A673 (cell line): ENCODE measurements around the gene TUBA4A.

Source experiments
- EZH2 ChIP-seq: fragments of 200-600 bp; sonication (generic); IDR thresholded peaks from 2 replicates; pipeline ENCODE4 v1.6.1; 2017; ENCODE audit warnings: borderline replicate concordance, low read depth, mild to moderate bottlenecking, mixed read lengths, antibody characterized with exemption, low read length; ENCODE audit not compliant: poor library complexity, severe bottlenecking
- TF ChIP-seq, protein P1 (sequence below): fragments of 300-800, 200-600 bp; sonication (generic); conservative IDR thresholded peaks from 2 replicates; pipeline ENCODE4 v1.5.1; 2017; ENCODE audit warnings: low read depth, mild to moderate bottlenecking, antibody characterized with exemption, low read length, moderate library complexity, mixed read lengths

DNA sequence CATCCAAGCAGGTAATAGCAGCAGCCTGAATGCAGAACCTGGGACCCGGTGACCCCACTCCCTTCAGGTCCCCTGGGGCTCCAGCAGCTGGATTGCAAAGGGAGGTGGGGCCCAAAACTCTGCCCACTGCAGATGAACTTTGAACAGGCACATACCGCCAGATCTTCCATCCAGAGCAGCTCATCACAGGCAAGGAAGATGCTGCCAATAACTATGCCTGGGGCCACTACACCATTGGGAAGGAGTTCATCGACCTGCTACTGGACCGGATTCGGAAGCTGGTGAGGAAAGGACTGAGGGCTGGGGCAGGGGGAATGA lies 16.3 kb upstream of the TUBA4A start:
- TF ChIP-seq, protein P1, sequence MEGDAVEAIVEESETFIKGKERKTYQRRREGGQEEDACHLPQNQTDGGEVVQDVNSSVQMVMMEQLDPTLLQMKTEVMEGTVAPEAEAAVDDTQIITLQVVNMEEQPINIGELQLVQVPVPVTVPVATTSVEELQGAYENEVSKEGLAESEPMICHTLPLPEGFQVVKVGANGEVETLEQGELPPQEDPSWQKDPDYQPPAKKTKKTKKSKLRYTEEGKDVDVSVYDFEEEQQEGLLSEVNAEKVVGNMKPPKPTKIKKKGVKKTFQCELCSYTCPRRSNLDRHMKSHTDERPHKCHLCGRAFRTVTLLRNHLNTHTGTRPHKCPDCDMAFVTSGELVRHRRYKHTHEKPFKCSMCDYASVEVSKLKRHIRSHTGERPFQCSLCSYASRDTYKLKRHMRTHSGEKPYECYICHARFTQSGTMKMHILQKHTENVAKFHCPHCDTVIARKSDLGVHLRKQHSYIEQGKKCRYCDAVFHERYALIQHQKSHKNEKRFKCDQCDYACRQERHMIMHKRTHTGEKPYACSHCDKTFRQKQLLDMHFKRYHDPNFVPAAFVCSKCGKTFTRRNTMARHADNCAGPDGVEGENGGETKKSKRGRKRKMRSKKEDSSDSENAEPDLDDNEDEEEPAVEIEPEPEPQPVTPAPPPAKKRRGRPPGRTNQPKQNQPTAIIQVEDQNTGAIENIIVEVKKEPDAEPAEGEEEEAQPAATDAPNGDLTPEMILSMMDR = no peak
- no peak for TF ChIP-seq EZH2
